Stimulated activated naive CD4-positive, alpha-beta T cell (primary cell): ENCODE measurements around the gene PLEKHF1.
"Not testable (repeated sequence)": the region's sequence is repeated elsewhere in the genome, so short reads cannot be mapped to it uniquely, and the experiment has no call there.

Experiments
- DNase-seq, 6 experiments: peaks; one replicate each; lab custom pipeline; 2025; lab: John Stamatoyannopoulos, UW

PLEKHF1 gene

DNA sequence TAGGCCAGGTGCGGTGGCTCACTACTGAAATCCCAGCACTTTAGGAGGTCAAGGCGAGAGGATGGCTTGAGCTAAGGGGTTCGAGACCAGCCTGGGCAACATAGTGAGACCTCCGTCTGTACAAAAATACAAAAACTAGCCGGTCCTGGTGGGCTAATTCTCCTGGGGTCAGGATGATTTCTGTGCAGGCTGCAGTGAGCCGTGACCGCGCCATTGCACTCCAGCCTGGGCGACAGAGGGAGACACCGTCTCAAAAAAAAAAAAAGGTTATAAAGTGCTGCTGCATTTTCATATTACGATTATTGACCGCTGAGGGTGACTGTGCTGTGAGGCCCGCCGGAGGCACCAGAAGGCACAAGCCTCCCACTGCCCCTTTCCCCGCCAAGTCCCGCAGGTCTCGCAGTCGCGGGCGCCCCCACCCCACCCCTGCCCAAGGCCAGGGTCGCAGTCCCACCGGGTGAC is 477 bp upstream of the PLEKHF1 start:
- DNase-seq, result peak in 1 of 6 experiments; percentile 31

- DNase-seq, result peak in 3 of 6 experiments; percentile 29 to 44 (median 32)
Observed at GRCh38 chr19:29665826-29666577, 741 bp downstream of the PLEKHF1 start.

- peak in 1 of 6 experiments; percentile 42 for DNase-seq
Observed at GRCh38 chr19:29666578-29667386, 1.5 kb downstream of the PLEKHF1 start.

GRCh38 chr19:29667387-29667783 is 2.1 kb downstream of the PLEKHF1 start:
- no peak for DNase-seq

- peak; percentile 40 to 64 (median 57) for DNase-seq
Observed at GRCh38 chr19:29667901-29668341, 2.7 kb downstream of the PLEKHF1 start.

DNA sequence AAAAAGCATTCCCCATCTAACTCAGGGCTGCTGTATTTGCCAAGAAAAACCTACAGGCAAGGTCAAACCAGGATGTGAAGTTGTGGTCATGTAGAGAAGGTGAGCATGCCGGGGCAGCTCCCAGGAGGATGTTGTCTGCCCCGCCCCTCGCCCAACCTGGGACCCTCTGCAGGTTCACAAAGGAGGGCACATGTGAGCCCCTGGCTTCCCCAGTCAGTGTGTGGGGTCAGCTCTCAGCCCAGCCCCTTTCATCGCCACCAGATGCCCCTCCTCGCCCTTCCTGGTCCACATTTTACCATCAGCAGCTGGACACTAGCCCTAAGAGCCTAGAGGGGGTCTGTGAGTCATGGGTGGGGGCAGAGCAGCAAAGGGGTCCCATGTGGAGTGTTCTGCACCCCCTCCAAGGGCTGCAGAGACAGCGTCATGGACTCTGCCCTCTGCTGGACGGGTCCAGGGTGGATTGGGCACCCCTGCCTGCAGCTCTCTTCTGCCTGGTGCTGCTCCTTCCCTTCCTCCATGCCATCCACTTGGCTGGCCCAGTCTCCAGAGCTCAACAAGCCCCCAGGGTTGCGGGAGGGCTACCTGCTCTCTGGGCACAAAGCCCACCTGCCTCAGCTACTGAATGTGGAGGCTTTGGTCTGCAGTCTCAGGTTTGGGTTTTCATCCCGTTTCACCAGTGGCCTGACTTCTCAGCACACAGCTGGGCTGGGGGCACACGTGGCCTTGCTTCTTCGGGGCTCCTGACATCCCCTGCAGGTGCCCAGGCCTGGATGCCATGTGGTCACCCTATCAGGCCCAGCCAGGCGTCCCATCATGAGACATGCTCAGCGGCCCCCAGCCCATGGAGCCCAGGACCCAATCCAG is 3.7 kb downstream of the PLEKHF1 start:
- no peak for DNase-seq

DNA sequence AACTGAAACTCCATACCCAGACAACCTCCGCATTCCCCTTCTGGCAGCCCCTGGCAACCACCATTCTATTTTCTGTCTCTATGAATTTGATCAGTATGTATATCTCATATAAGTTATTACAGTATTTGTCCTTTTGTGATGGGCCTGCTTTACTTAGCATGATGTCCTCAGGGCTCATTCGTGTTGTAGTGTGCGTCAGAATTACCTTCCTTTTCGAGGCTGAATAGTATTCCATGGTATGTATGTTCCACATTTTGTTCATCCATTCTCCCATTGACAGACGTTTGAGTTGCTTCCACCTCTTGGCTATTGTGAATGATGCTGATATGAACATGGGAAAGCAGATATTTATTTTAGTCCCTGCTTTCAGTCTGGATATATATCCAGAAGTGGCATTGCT is 5.0 kb downstream of the PLEKHF1 start:
- no peak for DNase-seq

GRCh38 chr19:29671026-29671392 is 5.7 kb downstream of the PLEKHF1 start:
- DNase-seq, result not testable (repeated sequence)

- DNase-seq, result peak; percentile 53 to 76 (median 70)
Observed at GRCh38 chr19:29671393-29672160, 6.3 kb downstream of the PLEKHF1 start.

DNA sequence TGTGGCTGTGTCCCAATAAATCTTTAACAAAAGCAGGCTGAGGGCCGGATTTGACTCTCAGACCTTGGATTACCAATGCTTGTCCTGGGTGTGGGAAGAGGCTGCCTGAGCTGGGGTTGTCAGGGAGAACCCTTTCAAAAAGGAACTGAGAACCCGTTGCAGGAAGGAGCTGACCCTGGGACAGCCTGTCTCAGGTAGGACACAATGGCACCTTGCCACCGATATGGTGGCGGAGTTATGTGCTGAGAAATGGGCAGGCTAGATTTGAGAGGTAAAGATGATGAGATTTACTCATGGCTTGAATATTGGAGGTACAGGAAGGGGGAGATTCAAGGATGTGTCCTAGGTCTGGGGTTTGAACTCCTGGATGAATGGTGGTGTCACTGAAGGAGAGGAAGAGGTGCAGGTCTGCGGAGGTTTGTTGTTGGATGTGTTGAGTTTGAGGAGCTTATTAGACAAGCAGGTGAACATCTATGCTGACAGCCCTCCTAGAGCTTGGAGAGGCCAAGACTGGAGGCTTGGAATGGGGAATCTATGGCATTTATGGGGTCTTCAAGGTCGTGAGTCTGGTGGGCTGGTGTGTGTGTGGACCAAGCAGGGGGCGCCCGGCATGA is 7.2 kb downstream of the PLEKHF1 start:
- peak in 1 of 6 experiments; percentile 60 for DNase-seq

DNA sequence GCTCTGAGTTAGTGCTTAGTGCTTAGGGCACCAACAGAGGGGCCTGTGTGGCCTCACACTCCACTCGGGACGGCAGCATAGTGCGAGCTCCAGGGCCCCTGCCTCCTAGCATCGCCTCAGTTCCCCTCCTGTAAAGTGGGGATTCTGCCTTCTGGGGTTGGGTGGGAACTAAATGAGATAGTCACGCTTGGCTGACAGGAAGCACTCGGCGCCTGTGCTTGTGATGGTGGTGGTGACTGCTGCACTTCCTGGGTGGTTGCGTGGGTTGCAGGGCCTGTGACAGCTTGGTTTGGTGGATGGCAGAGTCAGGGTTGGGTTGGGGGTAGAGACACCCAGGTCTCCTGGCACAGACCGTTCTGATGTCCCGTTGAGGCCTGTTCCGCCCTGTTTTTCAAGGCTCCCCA is 7.7 kb downstream of the PLEKHF1 start:
- peak; percentile 75 to 91 (median 84) for DNase-seq

GRCh38 chr19:29673451-29674371 is 8.4 kb downstream of the PLEKHF1 start:
- DNase-seq, result no peak

- no peak for DNase-seq
Observed at GRCh38 chr19:29674374-29675119, 9.3 kb downstream of the PLEKHF1 start.

- DNase-seq, result no peak
Observed at GRCh38 chr19:29675120-29675649, 9.9 kb downstream of the PLEKHF1 start.

- DNase-seq, result no peak
Observed at GRCh38 chr19:29675650-29676186, 10.5 kb downstream of the PLEKHF1 start.

GRCh38 chr19:29676586-29676985 is 11.3 kb downstream of the PLEKHF1 start:
- DNase-seq, result no peak

- no peak for DNase-seq
Observed at GRCh38 chr19:29677001-29677817, 11.9 kb downstream of the PLEKHF1 start.
